RPMI7951 (cell line): ENCODE measurements around the gene KIF4A. TPM values are rescaled to one million over a fixed set of nuclear protein-coding genes. Genes with fewer than 3 reads are reported as not detected.

Source experiments
- DNase-seq: peaks from one replicate; pipeline ENCODE4 v3.0.0-alpha.2; 2012; ENCODE audit warnings: low read depth
- total RNA-seq: library from RNA; depleted of rRNA; stranded (reverse); fragments of >200 nt; shearing (Covaris generic); gene quantifications from 2 replicates; pipeline ENCODE4 v1.2.3, GENCODE V29; 2014

Gene KIF4A
- total RNA-seq, 1 experiment from 2014 or later: 60.7 TPM

DNA sequence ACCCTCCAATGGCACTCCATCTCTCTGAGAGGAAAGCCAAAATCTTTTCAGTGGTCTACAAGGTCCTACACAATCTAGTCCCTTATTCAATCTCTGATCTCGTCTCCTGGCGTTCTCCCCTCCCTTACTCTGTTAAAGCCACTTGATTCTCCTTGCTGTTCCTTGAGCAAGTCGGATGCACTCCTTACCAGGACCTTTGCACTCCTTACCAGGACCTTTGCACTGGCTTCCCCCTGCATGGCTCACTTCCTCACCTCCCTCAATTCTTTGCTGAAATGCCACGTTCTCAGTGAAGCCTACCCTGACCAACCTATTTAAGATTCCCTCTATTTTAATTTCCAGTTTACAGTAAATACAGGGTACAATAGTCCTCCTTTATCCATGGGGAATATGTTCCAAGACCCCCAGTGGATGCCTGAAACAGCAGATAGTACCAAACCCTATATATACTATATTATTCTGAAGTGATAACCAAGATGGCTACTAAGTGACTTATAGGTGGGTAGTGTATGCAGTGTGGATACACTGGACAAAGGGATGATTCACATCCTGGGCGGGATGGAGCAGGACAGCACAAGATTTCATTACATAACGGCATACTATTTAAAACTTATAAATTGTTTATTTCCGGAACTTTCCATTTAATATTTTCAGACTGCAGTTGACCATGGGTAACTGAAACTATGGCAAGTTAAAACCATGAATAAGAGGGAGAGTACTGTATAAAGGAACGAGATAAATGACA lies 148.2 kb downstream of the KIF4A start:
- peak; percentile 48 for DNase-seq

DNA sequence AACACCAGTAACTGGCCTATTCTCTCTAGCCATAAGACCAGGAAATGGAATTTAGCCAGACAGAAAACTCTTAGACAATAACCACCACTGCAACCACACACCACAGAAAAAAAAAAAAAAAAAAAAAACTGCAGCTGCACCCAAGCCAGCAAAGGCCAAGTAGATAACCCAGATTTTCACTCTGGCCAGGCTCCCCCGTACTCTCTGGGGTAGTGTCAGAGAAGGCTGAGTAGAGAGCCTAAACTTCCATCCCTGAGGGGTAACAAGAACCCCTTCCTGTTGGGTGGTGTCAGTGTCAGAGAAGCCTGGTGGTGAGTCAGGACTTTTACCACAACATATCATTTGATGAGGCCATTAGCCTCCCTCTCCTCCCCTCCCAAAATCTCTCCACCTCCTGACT lies 149.1 kb downstream of the KIF4A start:
- peak; percentile 83 for DNase-seq

DNA sequence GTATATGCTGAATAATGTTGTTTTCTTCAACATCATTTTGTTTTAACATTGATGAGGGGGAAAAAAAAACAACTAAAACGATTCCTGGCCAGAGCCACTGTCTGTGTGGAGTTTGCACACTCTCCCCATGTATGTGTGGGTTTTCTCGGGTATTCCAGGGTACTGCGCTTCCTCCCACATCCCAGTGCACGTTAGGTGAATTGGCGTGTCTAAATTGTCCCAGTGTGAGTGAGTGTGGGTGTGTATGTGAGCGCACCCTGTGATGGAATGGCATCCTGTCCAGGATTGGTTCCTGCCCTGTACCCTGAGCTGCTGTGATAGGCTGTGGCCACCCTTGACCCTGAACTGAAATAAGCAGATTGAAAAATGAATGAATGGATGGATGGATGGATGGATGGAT lies 152.3 kb downstream of the KIF4A start:
- no peak for DNase-seq

DNA sequence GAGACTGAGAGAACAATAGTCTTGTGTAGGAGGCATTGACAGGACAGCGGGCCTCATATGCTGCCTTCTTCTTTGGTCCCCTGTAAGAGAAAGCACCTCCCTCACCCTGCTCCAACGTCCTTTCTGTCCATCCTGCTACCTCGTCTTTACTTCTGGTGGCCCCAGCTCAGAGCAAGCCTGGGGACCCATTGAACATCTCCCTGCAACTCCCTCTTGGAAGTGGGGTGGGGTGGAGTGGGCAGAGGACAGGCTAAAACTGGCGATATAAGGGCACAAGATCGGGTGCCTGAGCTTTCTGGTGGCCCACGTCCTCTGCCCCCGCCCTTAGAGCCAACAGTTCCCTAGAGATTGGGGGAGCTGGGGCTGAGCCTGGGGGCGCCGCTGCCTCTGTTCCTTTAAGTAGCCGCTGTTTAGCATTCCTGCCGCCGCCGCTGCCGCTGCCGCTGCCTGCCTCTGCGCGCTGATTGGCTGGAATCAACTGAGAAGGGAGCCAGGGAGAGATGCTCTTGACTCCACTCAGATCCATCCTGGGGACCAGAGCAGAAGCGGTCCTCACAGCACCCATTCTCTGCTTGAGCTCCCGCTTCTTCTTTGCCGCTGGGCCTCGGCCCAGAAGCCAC lies 154.5 kb downstream of the KIF4A start, which contains the start of gene DLG3:
Gene DLG3 (plus strand): TSS at position 510 of the 620 bp plus-strand sequence. CDS start 367 bp downstream, outside the sequence.
- peak; percentile 65 for DNase-seq

DNA sequence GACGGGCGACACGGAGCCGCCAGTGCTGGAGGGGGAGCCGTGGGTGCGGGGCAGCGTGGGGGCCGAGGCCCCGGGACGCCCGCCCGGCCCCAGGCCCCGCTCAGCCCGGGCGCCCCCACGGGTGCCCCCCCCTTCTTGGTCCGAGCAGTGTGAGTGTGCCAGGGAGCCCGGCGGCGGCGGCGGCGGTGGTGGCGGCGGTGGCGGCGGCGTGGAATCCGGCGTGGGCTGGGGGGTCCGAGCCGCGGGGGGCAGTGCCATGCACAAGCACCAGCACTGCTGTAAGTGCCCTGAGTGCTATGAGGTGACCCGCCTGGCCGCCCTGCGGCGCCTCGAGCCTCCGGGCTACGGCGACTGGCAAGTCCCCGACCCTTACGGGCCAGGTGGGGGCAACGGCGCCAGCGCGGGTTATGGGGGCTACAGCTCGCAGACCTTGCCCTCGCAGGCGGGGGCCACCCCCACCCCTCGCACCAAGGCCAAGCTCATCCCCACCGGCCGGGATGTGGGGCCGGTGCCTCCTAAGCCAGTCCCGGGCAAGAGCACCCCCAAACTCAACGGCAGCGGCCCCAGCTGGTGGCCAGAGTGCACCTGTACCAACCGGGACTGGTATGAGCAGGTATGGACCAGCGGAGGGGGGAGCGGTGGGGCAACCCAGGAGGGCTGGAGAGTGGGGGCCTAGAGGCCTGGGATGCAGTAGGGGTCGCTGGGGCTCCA lies 155.2 kb downstream of the KIF4A start:
- no peak for DNase-seq

DNA sequence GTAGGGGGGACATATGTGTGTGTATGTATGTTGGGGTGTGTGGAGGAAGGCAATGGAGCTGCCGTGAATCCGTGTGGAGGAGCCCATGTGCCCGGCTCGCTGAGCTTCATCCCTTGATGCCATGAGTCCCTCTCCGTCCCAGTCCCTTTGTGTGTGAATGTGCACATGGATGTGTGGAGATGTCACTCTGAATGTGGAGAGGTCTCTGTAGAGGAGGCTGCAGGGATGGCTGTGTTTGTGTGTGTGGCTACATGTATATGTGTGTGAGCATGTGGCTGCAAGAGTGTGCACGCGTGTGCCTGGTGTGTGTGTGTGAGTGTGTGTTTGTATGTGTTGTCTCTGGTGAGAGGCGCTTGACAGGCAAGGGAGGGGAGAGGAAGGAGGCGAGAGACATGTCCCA lies 156.0 kb downstream of the KIF4A start:
- DNase-seq: no peak

DNA sequence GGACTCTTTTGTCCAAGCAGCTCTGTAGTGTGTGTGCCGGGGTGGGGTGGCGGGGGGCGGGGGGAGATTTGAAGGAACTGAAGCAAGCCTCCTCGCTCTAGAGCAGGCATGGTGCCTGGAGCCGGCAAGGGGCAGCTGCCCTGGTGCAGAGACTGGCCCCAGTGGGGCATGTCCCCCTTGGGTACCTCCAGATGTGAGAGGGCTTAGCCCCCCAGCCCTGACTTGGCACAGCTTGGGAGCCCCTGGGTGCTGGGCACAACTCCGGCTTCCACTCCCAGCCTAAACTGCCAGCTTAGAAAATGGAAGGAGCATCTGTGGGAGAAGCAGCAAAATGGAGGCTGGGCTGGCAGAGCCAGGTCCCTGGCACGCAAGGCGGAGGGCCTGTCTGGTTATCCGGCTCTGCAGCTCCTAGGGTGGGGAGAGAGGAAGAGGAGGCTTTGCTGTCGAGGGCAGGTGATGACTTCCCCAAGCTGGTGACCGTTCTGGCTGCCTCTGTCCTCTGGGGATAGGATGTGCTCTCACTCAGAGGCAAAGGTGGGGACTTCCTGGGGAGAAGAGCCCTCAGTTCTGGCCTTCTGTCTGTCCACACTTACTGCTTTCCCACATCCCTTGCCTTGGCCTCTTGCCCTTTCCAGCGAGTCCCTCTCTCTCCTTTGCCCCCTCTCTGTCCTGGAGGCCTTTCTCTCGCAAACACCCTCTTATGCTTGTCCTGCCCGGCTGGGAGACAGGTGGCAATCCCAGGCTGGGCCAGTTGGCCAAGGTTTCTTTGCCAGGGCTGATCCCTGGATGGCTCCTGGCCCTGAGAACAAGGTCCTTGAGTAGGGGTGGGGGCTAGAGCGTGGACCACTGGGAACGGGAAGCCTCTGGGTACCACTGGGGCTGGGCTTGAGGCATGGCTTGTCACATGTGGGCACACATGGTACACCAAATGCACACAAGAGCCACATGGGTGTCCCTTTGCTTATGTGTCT lies 156.8 kb downstream of the KIF4A start:
- DNase-seq: no peak

DNA sequence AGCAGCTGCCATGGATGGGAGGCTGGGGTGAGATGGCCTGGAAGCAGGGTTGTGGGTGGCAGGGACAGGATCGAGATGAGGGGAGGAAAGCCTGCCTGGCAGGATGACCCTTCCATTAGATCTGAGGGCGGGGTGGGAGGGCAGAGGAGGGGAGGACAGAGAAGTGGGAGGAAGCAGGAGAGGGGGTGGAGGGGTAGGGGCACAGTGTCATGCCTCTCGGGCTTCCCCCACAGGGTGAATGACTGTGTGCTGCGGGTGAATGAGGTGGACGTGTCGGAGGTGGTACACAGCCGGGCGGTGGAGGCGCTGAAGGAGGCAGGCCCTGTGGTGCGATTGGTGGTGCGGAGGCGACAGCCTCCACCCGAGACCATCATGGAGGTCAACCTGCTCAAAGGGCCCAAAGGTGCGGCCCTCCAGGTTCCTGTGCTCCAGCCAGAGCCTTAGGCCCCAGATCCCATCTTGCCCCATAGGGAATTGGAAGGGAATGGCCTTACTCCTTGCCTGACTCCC lies 159.6 kb downstream of the KIF4A start:
- no peak for DNase-seq

DNA sequence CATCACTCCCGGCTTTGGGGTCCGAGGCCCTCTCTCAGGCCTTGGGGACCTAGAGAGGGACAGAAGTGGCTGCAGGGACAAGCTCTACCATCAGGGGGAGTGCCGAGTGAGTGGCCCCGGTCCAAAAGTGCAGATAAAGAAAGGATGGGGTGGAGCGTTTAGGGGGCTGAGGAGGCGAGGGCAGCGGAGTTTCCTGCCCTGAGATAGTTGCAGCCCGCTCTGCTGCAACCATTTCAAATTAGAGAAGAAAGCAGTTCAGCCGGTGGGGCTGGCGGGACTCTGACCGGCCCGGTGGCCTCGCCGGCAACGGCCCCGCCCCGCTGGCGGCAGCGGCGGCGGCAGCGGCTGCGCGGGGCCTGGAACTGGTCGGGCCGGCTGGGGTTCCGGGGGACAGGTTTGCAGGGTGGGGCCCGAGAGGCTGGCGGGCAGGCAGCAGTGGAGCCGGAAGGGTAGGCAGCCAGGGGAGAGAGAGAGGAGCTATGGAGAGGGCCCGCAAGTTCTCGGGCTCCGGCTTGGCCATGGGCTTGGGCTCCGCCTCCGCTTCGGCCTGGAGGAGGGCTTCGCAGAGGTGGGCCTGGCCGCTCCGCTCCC lies 162.3 kb downstream of the KIF4A start:
- peak; percentile 47 for DNase-seq

DNA sequence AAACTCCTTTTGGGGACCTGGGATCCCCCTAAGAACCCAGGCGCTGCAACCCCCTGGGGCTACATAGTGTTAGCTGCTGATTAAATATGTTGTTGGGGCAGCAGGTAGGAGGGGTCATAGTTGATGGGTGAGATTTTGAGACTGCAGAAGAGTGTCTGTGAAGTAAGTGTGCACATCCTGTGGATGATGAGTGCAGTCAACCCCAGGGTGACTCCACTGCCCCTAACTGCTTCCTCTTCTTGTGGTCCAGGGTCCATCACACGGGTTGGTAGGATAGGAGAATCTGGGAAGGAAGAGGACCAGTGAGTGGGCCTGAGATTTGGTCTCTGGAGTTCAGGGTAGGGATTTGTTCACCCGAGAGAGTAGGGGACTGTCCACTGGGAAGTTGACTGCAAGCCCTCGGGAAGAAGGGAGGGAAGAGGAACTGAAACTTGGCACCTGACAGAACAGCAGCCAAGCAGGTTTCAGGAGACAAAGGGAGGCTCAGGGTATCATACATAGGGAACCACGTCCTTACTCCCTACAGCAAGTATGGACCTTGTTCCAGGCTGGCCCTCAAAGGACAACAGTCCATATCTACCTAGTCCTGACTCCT lies 163.2 kb downstream of the KIF4A start:
- DNase-seq: no peak

DNA sequence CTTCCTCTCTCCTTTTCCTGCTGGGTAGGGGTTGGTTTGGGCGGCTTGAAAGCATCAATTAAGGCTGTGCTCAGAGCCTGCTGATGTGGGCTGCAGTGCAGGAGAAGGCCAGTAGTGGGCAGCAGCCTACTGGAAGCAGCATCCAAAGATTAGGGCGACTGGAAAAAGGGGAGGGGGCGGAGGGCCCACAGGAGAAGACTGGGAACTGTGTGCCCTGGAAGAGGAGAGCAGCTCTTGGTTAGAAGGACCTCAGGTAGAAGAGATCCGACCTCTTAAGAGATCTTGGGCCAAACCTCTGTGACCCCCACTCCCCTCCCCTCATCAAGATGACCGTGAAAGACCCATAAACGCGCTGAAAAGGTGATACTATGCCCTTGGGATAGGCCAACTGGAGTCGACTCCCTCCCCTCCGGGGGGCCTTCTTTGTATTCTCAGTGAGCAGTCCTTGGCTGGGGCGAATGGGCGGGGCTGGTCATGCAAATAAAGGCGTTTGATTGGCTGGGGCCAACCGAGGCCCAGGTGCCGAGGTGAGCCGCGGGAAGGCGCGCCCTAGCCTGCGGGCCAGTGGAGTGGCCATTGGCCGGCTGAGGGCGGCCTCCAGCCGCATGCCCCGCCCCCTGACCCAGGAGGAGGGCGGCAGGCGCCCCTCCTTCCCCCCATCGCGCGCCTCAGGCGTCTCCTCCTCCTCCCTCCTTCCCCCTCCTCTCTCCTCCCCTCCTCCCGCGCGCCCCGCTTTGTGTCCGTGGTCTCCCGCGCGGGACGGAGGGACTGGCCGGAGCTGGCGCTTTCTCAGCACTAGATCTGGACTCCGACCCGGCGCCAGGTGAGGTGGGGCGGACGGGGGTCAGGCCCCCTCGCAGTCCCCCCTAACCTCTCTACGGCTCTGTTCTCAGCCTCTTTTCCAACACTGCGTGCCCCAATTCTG lies 164.8 kb downstream of the KIF4A start:
- DNase-seq: peak; percentile 45

DNA sequence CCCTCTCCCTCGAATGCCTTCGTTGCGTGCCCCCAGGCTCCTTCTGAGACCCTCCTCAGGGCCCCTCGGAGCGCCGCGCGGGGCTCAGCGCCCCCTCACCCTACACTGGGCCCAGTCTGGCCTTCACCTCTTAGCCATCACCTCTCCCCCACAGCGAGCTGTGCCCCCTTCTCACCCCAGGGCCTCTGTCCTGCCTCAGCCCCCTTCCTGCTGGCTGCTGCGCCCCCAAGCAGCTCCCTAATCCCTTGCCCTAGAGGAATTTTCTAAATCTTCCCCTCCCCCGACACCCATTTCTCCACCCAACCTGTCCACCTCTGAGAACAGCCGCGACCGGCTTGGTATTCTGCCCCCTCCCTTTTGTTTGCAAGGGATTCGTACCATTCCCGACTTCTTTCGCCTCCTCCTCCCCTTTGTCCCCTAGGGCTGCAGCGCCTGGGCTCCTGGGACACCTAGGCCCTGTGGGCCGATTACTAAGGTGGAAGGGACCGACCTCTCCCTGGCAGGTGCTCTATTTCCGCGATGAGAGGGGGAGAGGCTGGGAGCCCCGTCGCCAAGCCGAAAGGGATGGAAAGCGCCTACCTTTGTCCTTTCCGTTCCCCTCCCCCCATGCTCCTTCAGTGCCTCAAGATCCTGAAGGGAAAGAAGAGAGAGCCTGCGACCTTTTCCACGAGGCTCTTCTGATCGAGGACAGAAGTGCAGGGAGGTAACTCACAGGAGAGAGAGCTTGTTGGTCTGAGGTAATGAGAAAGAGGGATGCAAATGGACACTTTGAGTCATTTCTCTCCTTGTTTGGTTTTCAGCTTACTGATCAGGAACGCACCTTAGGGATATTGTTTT lies 165.7 kb downstream of the KIF4A start:
- DNase-seq: no peak

DNA sequence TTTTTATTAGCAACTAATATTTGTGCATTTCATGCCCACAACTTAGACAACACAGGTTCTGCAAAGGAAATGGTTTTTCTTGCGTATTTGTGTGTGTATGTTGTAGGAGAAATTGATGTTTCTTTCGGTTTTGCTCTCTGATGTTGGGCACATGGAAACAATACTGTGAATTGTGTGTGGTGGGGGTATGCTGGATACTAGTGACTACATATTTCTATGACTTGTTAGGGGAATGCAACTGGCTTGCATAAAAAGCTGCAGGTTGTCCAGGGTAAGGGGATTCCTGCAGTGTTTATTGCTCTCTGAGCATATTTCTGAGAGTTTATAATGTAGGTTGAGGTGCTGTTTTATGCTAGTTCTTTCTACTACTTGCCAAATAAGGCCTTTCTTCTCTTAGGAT lies 166.4 kb downstream of the KIF4A start:
- no peak for DNase-seq

DNA sequence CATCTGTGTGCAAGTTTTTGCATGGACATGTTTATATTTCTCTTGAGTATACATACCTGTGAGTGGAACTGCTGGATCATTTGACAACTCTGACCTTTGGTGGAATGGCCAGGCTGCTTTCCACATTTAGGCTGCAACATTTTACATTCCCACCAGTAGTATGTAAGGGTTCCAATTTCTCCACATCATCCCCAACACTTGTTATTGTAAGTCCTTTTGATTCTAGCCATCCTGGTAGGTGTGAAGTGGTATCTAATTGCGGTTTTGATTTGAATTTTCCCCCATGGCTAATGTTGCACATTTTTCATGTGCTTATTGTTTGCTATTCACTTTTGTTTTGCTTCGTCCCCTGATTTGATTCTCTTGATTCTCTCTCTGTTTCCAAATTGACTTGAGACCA lies 171.1 kb downstream of the KIF4A start:
- DNase-seq: no peak

DNA sequence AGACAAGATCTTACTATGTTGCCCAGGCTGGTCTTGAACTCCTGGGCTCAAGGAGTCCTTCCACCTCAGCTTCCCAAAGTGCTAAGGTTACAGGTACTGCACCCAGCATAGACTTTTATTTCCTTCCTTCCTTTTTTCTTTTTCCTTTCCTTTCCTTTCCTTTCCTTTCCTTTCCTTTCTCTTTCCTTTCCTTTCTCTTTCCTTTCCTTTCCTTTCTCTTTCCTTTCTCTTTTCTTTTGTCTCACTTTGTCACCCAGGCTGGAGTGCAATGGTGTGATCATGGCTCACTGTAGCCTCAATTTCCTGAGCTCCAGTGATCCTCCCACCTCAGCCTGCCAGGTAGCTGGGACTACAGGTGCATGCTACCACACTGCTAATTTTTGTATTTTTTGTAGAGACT lies 174.1 kb downstream of the KIF4A start:
- no peak for DNase-seq

DNA sequence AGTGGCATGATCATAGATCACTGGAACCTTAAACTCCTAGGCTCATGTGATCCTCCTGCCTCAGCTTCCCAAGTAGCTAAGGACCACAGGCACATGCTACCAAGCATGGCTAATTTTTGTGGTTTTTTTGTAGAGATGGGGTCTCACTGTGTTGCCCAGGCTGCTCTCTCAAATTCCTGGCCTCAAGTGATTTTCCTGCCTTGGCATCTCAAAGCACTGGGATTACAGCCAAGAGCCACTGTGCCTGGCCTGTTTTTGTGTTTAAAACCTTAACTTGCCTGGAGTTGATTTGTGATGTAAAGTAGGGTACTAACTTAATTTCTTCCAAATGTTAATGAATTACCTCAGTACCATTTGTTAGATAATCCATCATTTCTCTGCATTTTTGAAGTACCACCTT lies 177.1 kb downstream of the KIF4A start:
- DNase-seq: no peak

DNA sequence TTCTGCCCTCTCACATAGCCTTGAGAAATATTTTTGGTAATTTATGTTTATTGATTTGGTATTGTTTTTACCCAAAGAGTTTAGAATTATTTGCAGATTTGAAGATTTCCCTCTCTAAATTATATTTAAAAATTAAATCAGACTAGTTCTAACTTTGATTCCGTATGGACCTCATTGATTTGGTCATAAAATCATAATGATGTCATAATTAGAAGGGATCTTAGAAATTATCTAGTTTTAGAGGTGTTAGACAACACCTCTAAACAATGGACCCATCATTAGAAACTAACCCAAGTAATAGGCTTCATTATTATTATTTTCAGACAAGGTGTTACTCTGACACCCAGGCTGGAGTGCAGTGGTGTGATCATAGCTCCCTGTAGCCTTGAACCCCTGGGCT lies 178.8 kb downstream of the KIF4A start:
- no peak for DNase-seq
